Measurements from ENCODE around the gene DRAM1.
"Not testable (repeated sequence)": the region's sequence is repeated elsewhere in the genome, so short reads cannot be mapped to it uniquely, and the experiment has no call there.

DNA sequence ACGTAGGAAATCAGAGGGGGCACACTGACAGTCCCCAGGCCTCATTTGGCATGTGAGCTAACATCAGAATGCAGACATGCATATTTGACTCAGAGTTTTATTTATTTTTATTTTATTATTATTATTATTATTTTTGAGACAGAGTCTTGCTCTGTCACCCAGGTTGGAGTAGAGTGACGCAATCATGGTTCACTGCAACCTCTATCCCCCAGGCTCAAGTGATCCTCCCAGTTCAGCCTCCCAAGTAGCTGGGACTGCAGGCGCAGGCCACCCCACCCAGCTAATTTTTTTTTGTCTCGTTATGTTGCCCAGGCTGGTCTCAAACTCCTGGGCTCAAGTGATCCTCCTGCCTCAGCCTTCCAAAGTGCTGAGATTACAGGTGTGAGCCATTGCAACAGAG is 41.4 kb downstream of the DRAM1 start:
- TF ChIP-seq POLR2A (IDR thresholded peaks at IDR 0.05; ENCODE audit: low read length); GATA1 (IDR thresholded peaks at IDR 0.05; ENCODE audit: low read depth, low read length): not testable (repeated sequence)

Data from erythroblast (primary cell).